K562 (cell line): ENCODE measurements around the gene SMCO4. TPM values are rescaled to one million over a fixed set of nuclear protein-coding genes. Genes with fewer than 3 reads are reported as not detected.

Source experiments
- ARID1B ChIP-seq: fragments of 450-650 bp; IDR thresholded peaks from 2 replicates; pipeline ENCODE4 v1.6.1; 2016; ENCODE audit warnings: antibody characterized with exemption, mild to moderate bottlenecking, inconsistent platforms
- BCOR ChIP-seq: fragments of 450-650 bp; IDR thresholded peaks from 2 replicates; pipeline ENCODE4 v1.6.1; 2016
- CBX3 ChIP-seq, 2 experiments: IDR thresholded peaks; 1 replicate in 1 of 2; 2 replicates in 1 of 2; pipeline ENCODE4 v1.6.1; 2012; ENCODE audit warnings: inconsistent platforms in 2 of 2, low read length in 2 of 2, borderline replicate concordance in 1 of 2, control low read depth in 1 of 2
- CBX8 ChIP-seq: fragments of 200-600 bp; sonication (generic); IDR thresholded peaks from 2 replicates; pipeline ENCODE4 v1.6.1; 2012; ENCODE audit warnings: borderline replicate concordance, mixed run types, low read depth, mild to moderate bottlenecking, moderate library complexity, mixed read lengths, low read length, control low read depth, inconsistent platforms; ENCODE audit not compliant: poor library complexity, severe bottlenecking; ENCODE audit errors: extremely low read depth
- EGR1 ChIP-seq: fragments of 450-650 bp; conservative IDR thresholded peaks from 2 replicates; pipeline ENCODE4 v1.6.1; 2017; ENCODE audit warnings: mild to moderate bottlenecking
- EP300 ChIP-seq: IDR thresholded peaks from 2 replicates; pipeline ENCODE4 v1.6.1; 2012; ENCODE audit warnings: low read length, improper control_type of control experiment
- HDAC1 ChIP-seq, 2 experiments: fragments of 450-650 bp; IDR thresholded peaks; 2 replicates each; pipeline ENCODE4 v1.6.1; 2016 to 2017; ENCODE audit warnings: inconsistent platforms in 1 of 2, mild to moderate bottlenecking in 1 of 2, moderate library complexity in 1 of 2
- MYNN ChIP-seq, 2 experiments: sonication (generic); formaldehyde crosslinking in 1 of 2; IDR thresholded peaks; 2 replicates each; pipeline versions ENCODE4 v1.5.0 to v1.6.1; 2016 to 2020; ENCODE audit warnings: antibody characterized with exemption in 1 of 2, missing genetic modification reagents in 1 of 2
- NFIC ChIP-seq: fragments of 450-650 bp; IDR thresholded peaks from 2 replicates; pipeline ENCODE4 v1.6.1; 2017; ENCODE audit warnings: mild to moderate bottlenecking, inconsistent platforms
- NR3C1 ChIP-seq: sonication (generic); formaldehyde crosslinking; IDR thresholded peaks from 2 replicates; pipeline ENCODE4 v1.8.1; 2022; ENCODE audit warnings: missing genetic modification reagents
- SOX6 ChIP-seq: fragments of 450-650 bp; IDR thresholded peaks from 2 replicates; pipeline ENCODE4 v1.6.1; 2014; ENCODE audit warnings: mild to moderate bottlenecking
- ZFP36 ChIP-seq: fragments of 150-350 bp; IDR thresholded peaks from 2 replicates; pipeline ENCODE4 v1.6.1; 2018; ENCODE audit warnings: low read length, low read depth; ENCODE audit not compliant: partially characterized antibody
- ZNF274 ChIP-seq: IDR thresholded peaks from 2 replicates; pipeline ENCODE4 v1.6.1; 2011; ENCODE audit warnings: low read depth, mild to moderate bottlenecking, low read length, moderate library complexity, borderline replicate concordance
- polyA plus RNA-seq, 8 experiments: library from polyadenylated mRNA; depleted of rRNA in 4 of 8; stranded (reverse) in 5 of 8; unstranded in 3 of 8; fragments of >200 nt; fragmentation: Nextera tagmentation in 2 of 8; fragmentation: Illumina TruSeq in 1 of 8; extraction: Ambion mirVana in 2 of 8; extraction: Trizol in 1 of 8; gene quantifications; 2 replicates each; pipeline versions ENCODE4 v1.2.1 to v1.2.3, GENCODE V29; 2011 to 2014; ENCODE audit warnings: inconsistent platforms in 1 of 8, missing spikeins in 1 of 8
- total RNA-seq, 7 experiments: library from RNA; depleted of rRNA in 6 of 7; stranded (reverse); fragments of >200 nt in 6 of 7; fragmentation: Illumina TruSeq in 2 of 7; extraction: Trizol in 2 of 7; gene quantifications; 2 replicates each; pipeline versions ENCODE4 v1.2.1 to v1.2.3, GENCODE V29; 2011 to 2021; ENCODE audit warnings: low replicate concordance in 1 of 7
- TF ChIP-seq, protein P1 (sequence below): fragments of 450-650 bp; IDR thresholded peaks from 2 replicates; pipeline ENCODE4 v1.7.1; 2018; ENCODE audit warnings: mild to moderate bottlenecking, low read depth; ENCODE audit not compliant: partially characterized antibody
- TF ChIP-seq, protein P2 (sequence below): fragments of 200-800 bp; sonication (Bioruptor generic); IDR thresholded peaks from 2 replicates; pipeline ENCODE4 v1.6.1; 2017; ENCODE audit warnings: missing genetic modification characterization, missing compliant biosample characterization
- TF ChIP-seq, protein P3 (sequence below): fragments of 450-650 bp; IDR thresholded peaks from 2 replicates; pipeline ENCODE4 v1.6.1; 2017; ENCODE audit warnings: antibody characterized with exemption
- TF ChIP-seq, protein P4 (sequence below): IDR thresholded peaks from 2 replicates; pipeline ENCODE4 v1.6.1; 2011; ENCODE audit warnings: borderline replicate concordance, low read depth, mild to moderate bottlenecking, moderate library complexity, low read length; ENCODE audit not compliant: insufficient read depth, poor library complexity, severe bottlenecking
- TF ChIP-seq, protein P5 (sequence below): fragments of 450-650 bp; formaldehyde crosslinking; conservative IDR thresholded peaks from 2 replicates; pipeline ENCODE4 v1.4.0; 2022; ENCODE audit warnings: mild to moderate bottlenecking, missing genetic modification characterization

Gene SMCO4
- total and polyA plus RNA-seq, 9 of the 15 experiments (the other 6 are each of a cell fraction or from before 2014, with no cell fraction given), result 1.8 to 27.8 (median 15.3) TPM

DNA sequence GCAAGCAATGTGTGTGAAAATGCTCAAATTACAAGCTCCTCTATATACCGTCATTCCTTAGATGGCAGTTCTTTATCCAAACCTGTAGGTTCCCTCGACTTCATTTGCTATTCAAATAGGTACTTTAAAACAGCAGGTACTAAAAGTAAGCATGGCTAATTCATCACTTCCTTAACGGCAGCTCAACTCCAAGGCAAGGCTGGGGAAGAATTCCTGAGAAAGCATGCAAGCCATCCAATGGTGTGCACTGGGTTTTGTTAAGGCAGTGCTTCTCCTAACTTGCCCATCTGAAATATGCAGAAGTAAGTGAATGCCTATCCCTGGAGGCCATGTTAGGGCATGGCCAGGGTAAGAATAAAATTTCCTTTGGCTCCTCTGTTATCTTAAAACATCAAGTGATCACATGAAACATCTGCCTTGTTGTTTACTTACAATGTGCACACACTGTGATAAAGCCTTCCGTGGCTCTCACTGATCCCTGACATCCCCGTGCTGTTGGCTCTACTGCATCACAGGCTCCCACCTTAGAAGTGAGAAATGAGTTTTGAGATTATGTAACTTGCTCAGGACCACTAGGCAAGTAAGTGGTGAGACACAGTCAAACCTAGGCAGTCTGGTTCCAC lies 52.1 kb downstream of the SMCO4 start (continued):
- TF ChIP-seq, protein P1, sequence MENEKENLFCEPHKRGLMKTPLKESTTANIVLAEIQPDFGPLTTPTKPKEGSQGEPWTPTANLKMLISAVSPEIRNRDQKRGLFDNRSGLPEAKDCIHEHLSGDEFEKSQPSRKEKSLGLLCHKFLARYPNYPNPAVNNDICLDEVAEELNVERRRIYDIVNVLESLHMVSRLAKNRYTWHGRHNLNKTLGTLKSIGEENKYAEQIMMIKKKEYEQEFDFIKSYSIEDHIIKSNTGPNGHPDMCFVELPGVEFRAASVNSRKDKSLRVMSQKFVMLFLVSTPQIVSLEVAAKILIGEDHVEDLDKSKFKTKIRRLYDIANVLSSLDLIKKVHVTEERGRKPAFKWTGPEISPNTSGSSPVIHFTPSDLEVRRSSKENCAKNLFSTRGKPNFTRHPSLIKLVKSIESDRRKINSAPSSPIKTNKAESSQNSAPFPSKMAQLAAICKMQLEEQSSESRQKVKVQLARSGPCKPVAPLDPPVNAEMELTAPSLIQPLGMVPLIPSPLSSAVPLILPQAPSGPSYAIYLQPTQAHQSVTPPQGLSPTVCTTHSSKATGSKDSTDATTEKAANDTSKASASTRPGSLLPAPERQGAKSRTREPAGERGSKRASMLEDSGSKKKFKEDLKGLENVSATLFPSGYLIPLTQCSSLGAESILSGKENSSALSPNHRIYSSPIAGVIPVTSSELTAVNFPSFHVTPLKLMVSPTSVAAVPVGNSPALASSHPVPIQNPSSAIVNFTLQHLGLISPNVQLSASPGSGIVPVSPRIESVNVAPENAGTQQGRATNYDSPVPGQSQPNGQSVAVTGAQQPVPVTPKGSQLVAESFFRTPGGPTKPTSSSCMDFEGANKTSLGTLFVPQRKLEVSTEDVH, result no peak
- TF ChIP-seq SOX6, result 0 out of 2 replicates have a peak, but pooled peaks have one; percentile 25
- TF ChIP-seq, protein P2, sequence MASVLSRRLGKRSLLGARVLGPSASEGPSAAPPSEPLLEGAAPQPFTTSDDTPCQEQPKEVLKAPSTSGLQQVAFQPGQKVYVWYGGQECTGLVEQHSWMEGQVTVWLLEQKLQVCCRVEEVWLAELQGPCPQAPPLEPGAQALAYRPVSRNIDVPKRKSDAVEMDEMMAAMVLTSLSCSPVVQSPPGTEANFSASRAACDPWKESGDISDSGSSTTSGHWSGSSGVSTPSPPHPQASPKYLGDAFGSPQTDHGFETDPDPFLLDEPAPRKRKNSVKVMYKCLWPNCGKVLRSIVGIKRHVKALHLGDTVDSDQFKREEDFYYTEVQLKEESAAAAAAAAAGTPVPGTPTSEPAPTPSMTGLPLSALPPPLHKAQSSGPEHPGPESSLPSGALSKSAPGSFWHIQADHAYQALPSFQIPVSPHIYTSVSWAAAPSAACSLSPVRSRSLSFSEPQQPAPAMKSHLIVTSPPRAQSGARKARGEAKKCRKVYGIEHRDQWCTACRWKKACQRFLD, result no peak
- TF ChIP-seq, protein P3, sequence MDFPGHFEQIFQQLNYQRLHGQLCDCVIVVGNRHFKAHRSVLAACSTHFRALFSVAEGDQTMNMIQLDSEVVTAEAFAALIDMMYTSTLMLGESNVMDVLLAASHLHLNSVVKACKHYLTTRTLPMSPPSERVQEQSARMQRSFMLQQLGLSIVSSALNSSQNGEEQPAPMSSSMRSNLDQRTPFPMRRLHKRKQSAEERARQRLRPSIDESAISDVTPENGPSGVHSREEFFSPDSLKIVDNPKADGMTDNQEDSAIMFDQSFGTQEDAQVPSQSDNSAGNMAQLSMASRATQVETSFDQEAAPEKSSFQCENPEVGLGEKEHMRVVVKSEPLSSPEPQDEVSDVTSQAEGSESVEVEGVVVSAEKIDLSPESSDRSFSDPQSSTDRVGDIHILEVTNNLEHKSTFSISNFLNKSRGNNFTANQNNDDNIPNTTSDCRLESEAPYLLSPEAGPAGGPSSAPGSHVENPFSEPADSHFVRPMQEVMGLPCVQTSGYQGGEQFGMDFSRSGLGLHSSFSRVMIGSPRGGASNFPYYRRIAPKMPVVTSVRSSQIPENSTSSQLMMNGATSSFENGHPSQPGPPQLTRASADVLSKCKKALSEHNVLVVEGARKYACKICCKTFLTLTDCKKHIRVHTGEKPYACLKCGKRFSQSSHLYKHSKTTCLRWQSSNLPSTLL, result no peak
- no peak for TF ChIP-seq BCOR
- TF ChIP-seq CBX3 (IDR thresholded peaks at IDR 0.05; ENCODE audit: borderline replicate concordance in 1 of 2, low read length in 2 of 2), result no peak
- TF ChIP-seq, protein P4, sequence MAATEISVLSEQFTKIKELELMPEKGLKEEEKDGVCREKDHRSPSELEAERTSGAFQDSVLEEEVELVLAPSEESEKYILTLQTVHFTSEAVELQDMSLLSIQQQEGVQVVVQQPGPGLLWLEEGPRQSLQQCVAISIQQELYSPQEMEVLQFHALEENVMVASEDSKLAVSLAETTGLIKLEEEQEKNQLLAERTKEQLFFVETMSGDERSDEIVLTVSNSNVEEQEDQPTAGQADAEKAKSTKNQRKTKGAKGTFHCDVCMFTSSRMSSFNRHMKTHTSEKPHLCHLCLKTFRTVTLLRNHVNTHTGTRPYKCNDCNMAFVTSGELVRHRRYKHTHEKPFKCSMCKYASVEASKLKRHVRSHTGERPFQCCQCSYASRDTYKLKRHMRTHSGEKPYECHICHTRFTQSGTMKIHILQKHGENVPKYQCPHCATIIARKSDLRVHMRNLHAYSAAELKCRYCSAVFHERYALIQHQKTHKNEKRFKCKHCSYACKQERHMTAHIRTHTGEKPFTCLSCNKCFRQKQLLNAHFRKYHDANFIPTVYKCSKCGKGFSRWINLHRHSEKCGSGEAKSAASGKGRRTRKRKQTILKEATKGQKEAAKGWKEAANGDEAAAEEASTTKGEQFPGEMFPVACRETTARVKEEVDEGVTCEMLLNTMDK, result no peak
- no peak for TF ChIP-seq HDAC1 (IDR thresholded peaks at IDR 0.05)
- peak; percentile 45 for TF ChIP-seq ARID1B
- TF ChIP-seq ZFP36, result no peak
- TF ChIP-seq NFIC, result no peak
- TF ChIP-seq ZNF274, result no peak
- no peak for TF ChIP-seq MYNN (IDR thresholded peaks at IDR 0.05)
- TF ChIP-seq MYNN (CRISPR knock-in tag; IDR thresholded peaks at IDR 0.05), result no peak
- TF ChIP-seq, protein P5, sequence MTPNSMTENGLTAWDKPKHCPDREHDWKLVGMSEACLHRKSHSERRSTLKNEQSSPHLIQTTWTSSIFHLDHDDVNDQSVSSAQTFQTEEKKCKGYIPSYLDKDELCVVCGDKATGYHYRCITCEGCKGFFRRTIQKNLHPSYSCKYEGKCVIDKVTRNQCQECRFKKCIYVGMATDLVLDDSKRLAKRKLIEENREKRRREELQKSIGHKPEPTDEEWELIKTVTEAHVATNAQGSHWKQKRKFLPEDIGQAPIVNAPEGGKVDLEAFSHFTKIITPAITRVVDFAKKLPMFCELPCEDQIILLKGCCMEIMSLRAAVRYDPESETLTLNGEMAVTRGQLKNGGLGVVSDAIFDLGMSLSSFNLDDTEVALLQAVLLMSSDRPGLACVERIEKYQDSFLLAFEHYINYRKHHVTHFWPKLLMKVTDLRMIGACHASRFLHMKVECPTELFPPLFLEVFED (CRISPR knock-in tag), result no peak
- no peak for TF ChIP-seq EGR1
- 0 out of 2 replicates have a peak, but pooled peaks have one; percentile 13 for TF ChIP-seq EP300
- no peak for TF ChIP-seq NR3C1
- TF ChIP-seq CBX8, result no peak
